HG03442 (cell line): Measurements from ENCODE around the gene VAV2.
"Not testable (repeated sequence)": the region's sequence is repeated elsewhere in the genome, so short reads cannot be mapped to it uniquely, and the experiment has no call there.

Experiments
- ATAC-seq: cut with Tn5 transposase; IDR thresholded peaks from one replicate; pipeline ENCODE4 v1.9.1; 2021; ENCODE audit warnings: mild to moderate bottlenecking, moderate library complexity; ENCODE audit not compliant: unreplicated experiment

Gene VAV2

GRCh38 chr9:133924453-133924852 lies 67.7 kb downstream of the VAV2 start:
- ATAC-seq = no peak

GRCh38 chr9:133923608-133924007 lies 68.5 kb downstream of the VAV2 start:
- not testable (repeated sequence) for ATAC-seq

- ATAC-seq = no peak
These were observed 70.3 kb downstream of the VAV2 start for GRCh38 chr9:133921866-133922265.

GRCh38 chr9:133920471-133920870 lies 71.7 kb downstream of the VAV2 start:
- no peak for ATAC-seq

GRCh38 chr9:133919253-133920115 lies 72.6 kb downstream of the VAV2 start:
- ATAC-seq = no peak

- no peak for ATAC-seq
These were observed 73.9 kb downstream of the VAV2 start for GRCh38 chr9:133918111-133918813.

- no peak for ATAC-seq
These were observed 74.7 kb downstream of the VAV2 start for GRCh38 chr9:133917375-133917774.

- no peak for ATAC-seq
These were observed 76.0 kb downstream of the VAV2 start for GRCh38 chr9:133916159-133916541.

GRCh38 chr9:133915534-133916158 lies 76.5 kb downstream of the VAV2 start:
- ATAC-seq = no peak

- ATAC-seq = no peak
These were observed 77.4 kb downstream of the VAV2 start for GRCh38 chr9:133914442-133915342.

GRCh38 chr9:133913571-133914369 lies 78.4 kb downstream of the VAV2 start:
- ATAC-seq = no peak

- ATAC-seq = no peak
These were observed 81.1 kb downstream of the VAV2 start for GRCh38 chr9:133910855-133911514.

GRCh38 chr9:133906932-133907910 lies 84.9 kb downstream of the VAV2 start:
- ATAC-seq = no peak

GRCh38 chr9:133906218-133906617 lies 85.9 kb downstream of the VAV2 start:
- ATAC-seq = no peak

GRCh38 chr9:133905493-133905892 lies 86.6 kb downstream of the VAV2 start:
- ATAC-seq = no peak

- no peak for ATAC-seq
These were observed 87.6 kb downstream of the VAV2 start for GRCh38 chr9:133904346-133905090.

- no peak for ATAC-seq
These were observed 90.8 kb downstream of the VAV2 start for GRCh38 chr9:133901184-133901835.
